Adipocyte (in vitro differentiated cells): ENCODE measurements around the gene ZSCAN2.

Experiments used
- DNase-seq: peaks from one replicate; pipeline ENCODE4 v3.0.0-alpha.2; 2015; ENCODE audit warnings: low read depth
- H3K27me3 ChIP-seq: replicated peaks from 2 replicates; pipeline ENCODE4 v1.7.0; 2013; ENCODE audit warnings: mild to moderate bottlenecking, low read length, moderate library complexity; ENCODE audit not compliant: control insufficient read depth, insufficient read depth
- H3K36me3 ChIP-seq: 2 replicates; pipeline ENCODE4 v1.7.0; 2013; ENCODE audit warnings: low read length, mild to moderate bottlenecking, moderate library complexity; ENCODE audit not compliant: control insufficient read depth, insufficient read depth, severe bottlenecking
- H3K4me1 ChIP-seq: 2 replicates; pipeline ENCODE4 v1.7.0; 2013; ENCODE audit warnings: mild to moderate bottlenecking, low read length, moderate library complexity; ENCODE audit not compliant: control insufficient read depth, insufficient read depth
- H3K4me3 ChIP-seq: 2 replicates; pipeline ENCODE4 v1.7.0; 2013; ENCODE audit warnings: mild to moderate bottlenecking, low read length, moderate library complexity
- H3K9ac ChIP-seq: 2 replicates; pipeline ENCODE4 v1.7.0; 2013; ENCODE audit warnings: mild to moderate bottlenecking, low read length, moderate library complexity
- H3K9me3 ChIP-seq: 2 replicates; pipeline ENCODE4 v1.7.0; 2013; ENCODE audit warnings: mild to moderate bottlenecking, low read length, moderate library complexity; ENCODE audit not compliant: control insufficient read depth

ZSCAN2 gene

GRCh38 chr15:84643838-84644237, 43.0 kb downstream of the ZSCAN2 start:
- Histone ChIP-seq H3K27me3 (no peaks in the 10 kb centered on the region), H3K9me3 (no peaks in the 10 kb centered on the region), H3K4me1 (peaks cover 7% of the 10 kb centered on the region), H3K36me3 (peaks cover 96% of the 10 kb centered on the region), H3K4me3 (no peak overlapping the region), H3K9ac (no peak overlapping the region)
- DNase-seq = no peak

- no peak for DNase-seq
- Histone ChIP-seq H3K27me3 (no peaks in the 10 kb centered on the region), H3K4me3 (no peak overlapping the region), H3K9me3 (no peaks in the 10 kb centered on the region), H3K36me3 (peaks cover 92% of the 10 kb centered on the region), H3K4me1 (peaks cover 17% of the 10 kb centered on the region), H3K9ac (no peak overlapping the region)
Measured at GRCh38 chr15:84645496-84645895, 44.7 kb downstream of the ZSCAN2 start.

GRCh38 chr15:84645997-84646396, 45.2 kb downstream of the ZSCAN2 start:
- no peak overlapping the region for H3K4me3 ChIP-seq

GRCh38 chr15:84647726-84648125, 46.9 kb downstream of the ZSCAN2 start:
- peaks cover 89% of the 10 kb centered on the region for H3K36me3 ChIP-seq
- H3K9me3 ChIP-seq = no peaks in the 10 kb centered on the region
- DNase-seq = no peak
- H3K27me3 ChIP-seq = no peaks in the 10 kb centered on the region
- peaks cover 33% of the 10 kb centered on the region for H3K4me1 ChIP-seq
- no peak overlapping the region for H3K9ac ChIP-seq
- H3K4me3 ChIP-seq = no peak overlapping the region

More at GRCh38 chr15:84645997-84646396, 45.2 kb downstream of the ZSCAN2 start:
- no peak overlapping the region for H3K9ac ChIP-seq
- H3K27me3 ChIP-seq = no peaks in the 10 kb centered on the region
- DNase-seq = no peak
- H3K36me3 ChIP-seq = peaks cover 92% of the 10 kb centered on the region
- H3K4me1 ChIP-seq = peaks cover 17% of the 10 kb centered on the region
- no peaks in the 10 kb centered on the region for H3K9me3 ChIP-seq

- no peaks in the 10 kb centered on the region for H3K27me3 ChIP-seq
- H3K4me3 ChIP-seq = peak overlapping the region; percentile 49
- no peaks in the 10 kb centered on the region for H3K9me3 ChIP-seq
- peaks cover 82% of the 10 kb centered on the region for H3K36me3 ChIP-seq
- peak; percentile 29 for DNase-seq
- H3K9ac ChIP-seq = no peak overlapping the region
- peaks cover 41% of the 10 kb centered on the region for H3K4me1 ChIP-seq
Measured at GRCh38 chr15:84648539-84648938, 47.7 kb downstream of the ZSCAN2 start.

- Histone ChIP-seq H3K36me3 (peaks cover 73% of the 10 kb centered on the region), H3K9ac (no peak overlapping the region), H3K4me3 (no peak overlapping the region), H3K4me1 (peaks cover 42% of the 10 kb centered on the region), H3K27me3 (no peaks in the 10 kb centered on the region), H3K9me3 (no peaks in the 10 kb centered on the region)
- no peak for DNase-seq
Measured at GRCh38 chr15:84649706-84650105, 48.9 kb downstream of the ZSCAN2 start.

- peak overlapping the region; percentile 97 for H3K9ac ChIP-seq
- no peaks in the 10 kb centered on the region for H3K27me3 ChIP-seq
- DNase-seq = no peak
- H3K36me3 ChIP-seq = peaks cover 36% of the 10 kb centered on the region
- H3K4me1 ChIP-seq = peaks cover 57% of the 10 kb centered on the region
- peak overlapping the region; percentile 92 for H3K4me3 ChIP-seq
- H3K9me3 ChIP-seq = no peaks in the 10 kb centered on the region
Measured at GRCh38 chr15:84653584-84653909, 52.7 kb downstream of the ZSCAN2 start.

- H3K4me3 ChIP-seq = peak within 1 kb of the TSS; percentile 92
- no peaks in the 10 kb centered on the region for H3K9me3 ChIP-seq
- peak within 1 kb of the TSS; percentile 97 for H3K9ac ChIP-seq
- H3K27me3 ChIP-seq = no peaks in the 10 kb centered on the region
- H3K36me3 ChIP-seq = peaks cover 31% of the 10 kb centered on the region
- H3K4me1 ChIP-seq = peaks cover 57% of the 10 kb centered on the region
- peak; percentile 99 for DNase-seq
Measured at GRCh38 chr15:84653910-84654688, 53.3 kb downstream of the ZSCAN2 start, which contains the start of gene WDR73. Gene WDR73, minus strand, starts transcription at chr15:84654283. Its CDS starts 9 bp downstream, at chr15:84654274.

- peak overlapping the region; percentile 92 for H3K4me3 ChIP-seq
- peak; percentile 92 for DNase-seq
- peak overlapping the region; percentile 97 for H3K9ac ChIP-seq
- no peaks in the 10 kb centered on the region for H3K9me3 ChIP-seq
- H3K36me3 ChIP-seq = peaks cover 24% of the 10 kb centered on the region
- H3K4me1 ChIP-seq = peaks cover 56% of the 10 kb centered on the region
- no peaks in the 10 kb centered on the region for H3K27me3 ChIP-seq
Measured at GRCh38 chr15:84654689-84655453, 54.1 kb downstream of the ZSCAN2 start.

GRCh38 chr15:84656972-84657371, 56.2 kb downstream of the ZSCAN2 start:
- H3K9ac ChIP-seq = peak overlapping the region; percentile 81
- H3K4me3 ChIP-seq = peak overlapping the region; percentile 81
- H3K9me3 ChIP-seq = no peaks in the 10 kb centered on the region
- H3K27me3 ChIP-seq = no peaks in the 10 kb centered on the region
- DNase-seq = no peak
- H3K4me1 ChIP-seq = peaks cover 45% of the 10 kb centered on the region
- H3K36me3 ChIP-seq = peaks cover 9% of the 10 kb centered on the region

GRCh38 chr15:84657748-84658079, 56.9 kb downstream of the ZSCAN2 start:
- DNase-seq = no peak
- H3K27me3 ChIP-seq = no peaks in the 10 kb centered on the region
- peaks cover 43% of the 10 kb centered on the region for H3K4me1 ChIP-seq
- no peaks in the 10 kb centered on the region for H3K9me3 ChIP-seq
- H3K9ac ChIP-seq = peak overlapping the region; percentile 81
- H3K4me3 ChIP-seq = peak overlapping the region; percentile 81
- peaks cover 2% of the 10 kb centered on the region for H3K36me3 ChIP-seq
